ENCODE data around the gene EHD2. TPM values are rescaled to one million over a fixed set of nuclear protein-coding genes. Genes with fewer than 3 reads are reported as not detected.

Gene EHD2
- total RNA-seq, 4 donors from 2014 or later = 72.0 to 198 (median 82.9) TPM

DNA sequence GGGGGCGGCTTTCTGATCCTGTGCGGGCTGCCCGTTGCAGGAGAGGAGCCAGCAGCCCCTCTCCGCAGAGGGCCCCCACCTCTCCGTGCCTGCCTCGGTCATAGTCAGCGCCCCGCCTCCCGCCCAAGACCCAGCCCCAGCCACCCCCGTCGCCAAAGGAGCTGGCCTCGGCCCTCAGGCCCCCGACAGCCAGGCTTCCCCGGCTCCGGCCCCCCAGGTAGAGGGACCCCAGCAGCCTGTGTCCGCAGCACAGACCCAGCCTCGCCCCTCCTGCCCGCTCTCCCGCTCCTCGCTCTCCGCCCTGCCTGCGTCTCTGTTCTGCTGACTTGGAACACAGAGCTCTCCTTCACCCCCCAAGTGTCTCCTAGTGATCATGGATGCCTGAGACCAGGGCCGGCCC, 31.3 kb upstream of the EHD2 start:
- Histone ChIP-seq H3K4me1 (no peaks in the 10 kb centered on the region), H3K27me3 (no peaks in the 10 kb centered on the region), H3K36me3 (no peaks in the 10 kb centered on the region), H3K9me3 (no peaks in the 10 kb centered on the region), H3K27ac (no peak overlapping the region), H3K4me3 (no peak overlapping the region)
- no peak for DNase-seq
- intact Hi-C loops (cut with DNase I; ENCODE audit: low total_unique reads) = no loop called here
- no peak for TF ChIP-seq POLR2A (IDR thresholded peaks at IDR 0.05)
- TF ChIP-seq, protein P1, sequence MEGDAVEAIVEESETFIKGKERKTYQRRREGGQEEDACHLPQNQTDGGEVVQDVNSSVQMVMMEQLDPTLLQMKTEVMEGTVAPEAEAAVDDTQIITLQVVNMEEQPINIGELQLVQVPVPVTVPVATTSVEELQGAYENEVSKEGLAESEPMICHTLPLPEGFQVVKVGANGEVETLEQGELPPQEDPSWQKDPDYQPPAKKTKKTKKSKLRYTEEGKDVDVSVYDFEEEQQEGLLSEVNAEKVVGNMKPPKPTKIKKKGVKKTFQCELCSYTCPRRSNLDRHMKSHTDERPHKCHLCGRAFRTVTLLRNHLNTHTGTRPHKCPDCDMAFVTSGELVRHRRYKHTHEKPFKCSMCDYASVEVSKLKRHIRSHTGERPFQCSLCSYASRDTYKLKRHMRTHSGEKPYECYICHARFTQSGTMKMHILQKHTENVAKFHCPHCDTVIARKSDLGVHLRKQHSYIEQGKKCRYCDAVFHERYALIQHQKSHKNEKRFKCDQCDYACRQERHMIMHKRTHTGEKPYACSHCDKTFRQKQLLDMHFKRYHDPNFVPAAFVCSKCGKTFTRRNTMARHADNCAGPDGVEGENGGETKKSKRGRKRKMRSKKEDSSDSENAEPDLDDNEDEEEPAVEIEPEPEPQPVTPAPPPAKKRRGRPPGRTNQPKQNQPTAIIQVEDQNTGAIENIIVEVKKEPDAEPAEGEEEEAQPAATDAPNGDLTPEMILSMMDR (IDR thresholded peaks at IDR 0.05) = no peak

DNA sequence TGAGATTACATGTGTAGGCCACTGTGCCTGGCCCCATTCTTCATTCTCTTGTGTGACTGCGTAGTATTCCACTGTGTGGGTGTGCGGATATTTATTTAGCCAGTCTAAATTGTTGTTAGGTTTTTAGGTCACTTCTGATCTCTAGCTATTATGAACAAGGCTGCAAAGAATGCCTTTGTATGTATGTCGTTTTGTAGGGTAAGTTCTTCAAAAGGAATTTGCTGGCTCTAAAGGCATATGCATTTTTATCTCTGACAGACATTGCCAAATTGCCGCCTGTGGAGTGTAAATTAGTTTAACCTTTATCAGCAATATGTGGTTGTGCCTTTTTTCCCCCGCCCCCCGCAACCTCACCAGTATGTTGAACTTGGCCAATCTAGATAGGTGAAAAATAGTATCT, 30.3 kb upstream of the EHD2 start:
- no peak for DNase-seq
- no peaks in the 10 kb centered on the region for H3K4me1 ChIP-seq
- H3K4me3 ChIP-seq = no peak overlapping the region
- no peak overlapping the region for H3K27ac ChIP-seq
- no peaks in the 10 kb centered on the region for H3K36me3 ChIP-seq
- TF ChIP-seq, protein P1 (IDR thresholded peaks at IDR 0.05) = no peak
- no peak for TF ChIP-seq POLR2A (IDR thresholded peaks at IDR 0.05)
- H3K9me3 ChIP-seq = no peaks in the 10 kb centered on the region
- H3K27me3 ChIP-seq = no peaks in the 10 kb centered on the region
- intact Hi-C loops (cut with DNase I; ENCODE audit: low total_unique reads) = no loop called here

DNA sequence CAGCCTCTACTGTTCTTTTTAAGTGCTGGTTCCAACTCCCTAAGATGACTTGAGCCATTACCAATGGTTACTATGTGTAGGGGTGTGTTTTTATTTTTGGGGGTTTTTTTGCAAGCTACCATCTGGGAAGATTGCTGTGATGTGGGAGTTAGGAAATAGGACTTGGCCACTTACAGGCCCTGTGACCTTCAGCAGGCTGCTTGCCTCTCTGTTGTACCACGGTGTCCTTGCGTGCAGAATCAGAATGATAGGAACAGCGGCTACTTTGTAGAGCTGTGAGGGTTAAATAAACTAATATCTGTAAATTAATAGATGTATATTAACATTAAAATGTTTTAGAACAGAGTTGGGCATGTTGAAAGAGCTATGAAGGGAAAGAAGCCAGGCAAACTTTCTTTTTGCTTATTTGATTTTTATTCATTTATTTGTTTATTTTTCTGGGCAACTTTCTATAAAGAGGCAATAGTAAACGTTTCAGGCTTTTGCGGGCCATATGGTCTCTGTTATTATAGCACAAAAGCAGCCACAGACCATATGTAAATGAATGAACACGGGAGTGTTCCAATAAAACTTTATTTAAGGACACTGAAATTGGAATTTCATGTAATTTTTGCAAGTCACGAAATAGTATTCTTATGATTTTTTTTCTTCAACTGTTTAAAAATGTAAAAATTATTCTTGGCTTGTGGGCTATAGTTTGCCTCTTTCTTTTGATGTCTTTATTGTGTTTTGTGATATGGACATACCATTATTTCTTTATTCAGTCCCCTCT, 26.4 kb upstream of the EHD2 start:
- H3K27me3 ChIP-seq = no peaks in the 10 kb centered on the region
- H3K4me1 ChIP-seq = no peaks in the 10 kb centered on the region
- no peak for TF ChIP-seq POLR2A (IDR thresholded peaks at IDR 0.05)
- TF ChIP-seq, protein P1 (IDR thresholded peaks at IDR 0.05) = no peak
- H3K36me3 ChIP-seq = no peaks in the 10 kb centered on the region
- intact Hi-C loops (cut with DNase I; ENCODE audit: low total_unique reads) = no loop called here
- no peak overlapping the region for H3K27ac ChIP-seq
- no peak overlapping the region for H3K4me3 ChIP-seq
- no peak for DNase-seq
- H3K9me3 ChIP-seq = no peaks in the 10 kb centered on the region

DNA sequence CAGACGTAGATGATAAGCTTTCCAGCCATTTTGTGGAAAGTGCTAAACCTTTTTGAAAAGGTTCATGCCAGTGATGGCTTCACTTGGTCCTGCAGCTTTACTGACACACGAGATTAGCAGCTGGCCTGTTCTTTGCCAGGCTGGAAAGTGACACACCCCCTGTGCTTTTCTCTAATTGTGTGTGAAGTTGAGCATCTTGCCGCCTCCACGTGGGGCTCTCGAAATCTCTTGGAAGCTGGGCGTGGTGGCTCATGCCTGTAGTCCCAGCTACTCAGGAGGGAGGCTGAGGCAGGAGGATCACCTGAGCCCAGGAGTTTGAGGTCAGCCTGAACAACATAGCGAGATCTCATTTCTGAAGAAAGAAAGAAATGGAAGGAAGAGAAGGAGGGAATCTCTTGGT, 25.3 kb upstream of the EHD2 start:
- Histone ChIP-seq H3K4me3 (no peak overlapping the region), H3K9me3 (no peaks in the 10 kb centered on the region), H3K36me3 (no peaks in the 10 kb centered on the region), H3K27ac (no peak overlapping the region), H3K27me3 (no peaks in the 10 kb centered on the region), H3K4me1 (no peaks in the 10 kb centered on the region)
- no peak for TF ChIP-seq POLR2A (IDR thresholded peaks at IDR 0.05)
- TF ChIP-seq, protein P1 (IDR thresholded peaks at IDR 0.05) = no peak
- DNase-seq = no peak
- intact Hi-C loops (cut with DNase I; ENCODE audit: low total_unique reads) = no loop called here

DNA sequence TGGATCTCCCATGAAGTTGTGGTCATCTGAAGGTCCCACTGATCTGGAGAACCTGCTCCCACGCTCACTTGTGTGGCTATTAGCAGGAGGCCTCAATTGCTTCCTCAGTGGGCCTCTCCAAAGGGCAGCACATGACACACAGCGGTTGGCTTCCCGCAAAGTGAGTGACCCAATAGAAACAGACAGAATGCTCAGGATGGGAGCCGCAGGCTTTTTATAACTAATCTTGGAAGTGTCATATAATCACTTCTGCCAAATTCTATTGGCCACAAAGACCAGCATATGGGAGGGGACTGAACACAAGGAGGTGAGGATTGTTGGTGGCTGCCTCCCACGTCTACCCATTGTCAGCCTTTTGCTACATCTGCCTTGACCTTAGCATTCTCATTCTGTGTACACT, 22.1 kb upstream of the EHD2 start:
- intact Hi-C loops (cut with DNase I; ENCODE audit: low total_unique reads) = loop anchor here (10.0 kb wide), 1 partner anchor 406 kb away; no protein-coding TSS in a partner anchor
- Histone ChIP-seq H3K9me3 (no peaks in the 10 kb centered on the region), H3K27ac (no peak overlapping the region), H3K36me3 (no peaks in the 10 kb centered on the region), H3K4me3 (no peak overlapping the region), H3K4me1 (no peaks in the 10 kb centered on the region), H3K27me3 (no peaks in the 10 kb centered on the region)
- no peak for DNase-seq
- TF ChIP-seq, protein P1 (IDR thresholded peaks at IDR 0.05) = no peak
- no peak for TF ChIP-seq POLR2A (IDR thresholded peaks at IDR 0.05)
